AG09309 (cell line): ENCODE results near the gene KRT78.

Experiments
- DNase-seq: peaks from one replicate; pipeline ENCODE4 v3.0.0-alpha.2; 2010; ENCODE audit warnings: low read depth
- H3K4me3 ChIP-seq: 2 replicates; pipeline ENCODE4 v1.5.1; 2011; ENCODE audit warnings: mild to moderate bottlenecking, low read depth, low read length, moderate library complexity; ENCODE audit not compliant: control insufficient read depth
- CTCF ChIP-seq: IDR thresholded peaks from 2 replicates; pipeline ENCODE4 v1.5.1; 2011; ENCODE audit warnings: mild to moderate bottlenecking, low read depth, low read length, inconsistent platforms; ENCODE audit not compliant: insufficient read depth, control insufficient read depth; ENCODE audit errors: missing control alignments

KRT78 gene

DNA sequence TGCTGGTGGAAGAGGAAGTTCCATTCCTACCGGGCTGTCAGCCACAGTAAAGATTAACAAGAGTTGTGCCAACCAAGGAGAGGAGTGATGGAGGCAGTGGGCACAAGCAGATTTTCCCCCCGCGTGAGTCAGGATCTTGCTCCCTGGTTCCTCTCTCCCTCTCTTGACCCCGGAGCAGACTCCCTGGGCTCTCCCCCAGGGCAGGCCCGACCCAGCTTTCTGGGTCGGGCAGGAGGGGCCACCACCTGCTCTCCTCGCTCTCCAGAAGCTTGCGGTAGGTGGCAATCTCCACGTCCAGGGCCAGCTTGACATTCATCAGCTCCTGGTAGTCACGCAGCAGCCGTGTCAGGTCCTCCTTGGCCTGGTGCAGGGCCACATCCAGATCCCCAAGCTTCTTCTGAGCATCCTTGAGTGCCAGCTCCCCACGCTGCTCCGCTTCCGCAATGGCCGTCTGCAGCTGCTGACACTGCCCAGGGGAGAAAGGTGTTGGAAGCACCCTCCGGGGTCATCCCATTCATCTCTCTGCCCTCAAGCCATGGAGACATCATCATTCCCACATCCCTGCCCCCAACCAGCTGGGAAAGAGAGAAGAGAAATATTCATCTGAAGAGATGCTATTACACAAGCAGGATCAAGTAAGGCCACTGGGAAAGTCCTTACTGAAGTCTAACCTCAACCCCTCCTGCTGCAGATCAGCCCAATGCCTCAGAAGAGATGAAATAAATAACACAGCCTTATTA lies 25.9 kb downstream of the KRT78 start:
- TF ChIP-seq CTCF: no peak
- DNase-seq: no peak
- H3K4me3 ChIP-seq: no peak overlapping the region

GRCh38 chr12:52821826-52822660 lies 26.8 kb downstream of the KRT78 start:
- no peak overlapping the region for H3K4me3 ChIP-seq
- no peak for TF ChIP-seq CTCF
- DNase-seq: no peak

DNA sequence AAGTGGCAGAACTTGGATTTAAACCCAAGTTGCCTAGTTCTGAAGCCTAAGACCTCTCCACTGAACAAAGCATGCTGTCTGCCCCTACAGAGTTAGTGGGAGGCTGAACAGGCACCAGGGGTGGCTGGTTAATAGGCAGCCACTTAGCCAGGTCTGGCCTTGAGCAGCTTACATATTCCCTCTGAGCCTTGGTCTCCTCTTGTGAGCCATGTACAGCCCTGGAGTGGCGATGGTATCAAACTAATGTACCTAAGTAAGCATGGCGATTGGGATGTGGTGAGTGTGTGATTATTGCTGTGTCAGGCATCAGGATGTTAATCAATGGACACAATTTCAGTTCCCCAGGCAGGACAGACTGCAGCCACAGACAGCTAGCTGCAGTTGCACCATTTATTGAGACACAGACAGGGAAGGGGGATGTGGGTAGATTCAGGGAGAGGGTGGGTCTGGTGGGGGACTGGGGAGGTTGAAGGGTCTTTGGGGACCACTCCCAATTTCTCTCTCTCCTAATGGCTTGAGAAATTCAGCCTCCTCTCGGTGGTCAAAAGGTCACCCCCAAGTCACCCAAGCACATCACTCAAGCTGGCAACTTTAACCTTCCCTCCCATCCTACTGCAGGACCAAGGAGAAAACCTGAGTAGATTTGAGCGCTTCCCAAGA lies 27.6 kb downstream of the KRT78 start:
- no peak for DNase-seq
- TF ChIP-seq CTCF: no peak
- H3K4me3 ChIP-seq: no peak overlapping the region

GRCh38 chr12:52820521-52820920 lies 28.3 kb downstream of the KRT78 start:
- no peak for TF ChIP-seq CTCF
- no peak for DNase-seq
- no peak overlapping the region for H3K4me3 ChIP-seq

DNA sequence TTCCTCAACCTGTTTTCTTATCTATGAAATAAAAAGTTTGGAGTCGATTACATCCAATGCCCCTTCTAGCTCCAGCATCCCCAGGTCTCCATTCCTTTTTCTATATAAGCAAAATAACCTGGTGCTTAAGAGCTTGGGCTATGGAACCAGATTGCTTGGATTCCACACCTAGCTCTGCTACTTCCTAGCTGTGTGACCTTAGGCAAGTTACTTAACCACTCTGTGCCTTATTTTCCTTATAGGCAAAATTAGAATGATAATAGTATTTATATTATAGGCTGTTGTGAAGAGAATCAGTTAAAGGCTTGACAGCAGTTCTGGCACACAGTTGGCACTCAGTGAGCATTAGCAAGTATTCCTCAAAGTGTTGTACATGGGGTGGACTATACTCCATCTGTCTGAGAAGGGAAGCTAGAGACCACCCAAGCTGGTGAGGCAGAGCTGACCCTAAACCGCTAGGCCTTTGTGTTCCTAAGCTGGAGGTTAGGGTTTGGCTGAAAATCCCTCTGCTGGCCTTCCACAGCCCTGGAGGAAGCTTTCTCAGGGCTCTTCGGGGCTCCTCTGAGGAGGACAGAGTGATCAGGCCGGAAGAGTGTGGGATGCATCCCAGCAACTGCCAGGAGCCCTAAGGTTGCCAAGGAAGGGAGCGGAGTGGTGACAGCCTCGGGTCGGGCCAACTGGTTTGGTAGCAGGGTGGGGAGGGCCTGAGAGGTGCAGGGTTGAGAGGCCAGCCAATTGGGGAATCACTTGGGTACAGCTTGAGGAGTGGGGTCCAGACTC lies 28.9 kb downstream of the KRT78 start:
- TF ChIP-seq CTCF: no peak
- H3K4me3 ChIP-seq: no peak overlapping the region
- DNase-seq: no peak

DNA sequence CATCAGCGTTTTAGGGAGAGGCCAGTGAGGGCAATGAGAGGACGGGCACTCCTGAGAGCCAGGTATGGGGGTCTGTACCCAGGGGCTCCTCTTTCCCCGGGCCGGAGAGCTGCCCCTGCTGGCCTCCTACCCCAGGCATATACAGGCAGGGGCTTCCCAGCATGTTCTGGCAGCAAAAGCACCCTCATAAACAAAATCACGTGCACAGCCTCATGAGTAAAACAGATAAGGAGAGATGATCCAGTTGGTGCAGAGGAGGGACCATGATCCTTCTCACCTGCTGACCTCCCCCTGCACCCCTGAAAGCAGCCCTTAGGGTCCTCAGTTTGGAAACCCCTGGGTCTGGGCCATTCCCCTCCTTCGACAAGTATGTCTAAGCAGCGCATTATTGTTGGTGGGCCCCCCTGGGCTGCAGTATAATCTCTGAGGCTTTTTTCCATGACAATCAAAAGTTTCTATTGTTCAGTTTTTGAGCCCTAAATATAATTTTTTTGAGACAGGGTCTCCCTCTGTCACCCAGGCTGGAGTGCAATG lies 29.8 kb downstream of the KRT78 start:
- DNase-seq: no peak
- no peak overlapping the region for H3K4me3 ChIP-seq
- no peak for TF ChIP-seq CTCF
